ENCODE data around the gene HES7. TPM values are rescaled to one million over a fixed set of nuclear protein-coding genes. Genes with fewer than 3 reads are reported as not detected.

HES7 gene
- total and polyA plus RNA-seq, 4 donors: not detected

DNA sequence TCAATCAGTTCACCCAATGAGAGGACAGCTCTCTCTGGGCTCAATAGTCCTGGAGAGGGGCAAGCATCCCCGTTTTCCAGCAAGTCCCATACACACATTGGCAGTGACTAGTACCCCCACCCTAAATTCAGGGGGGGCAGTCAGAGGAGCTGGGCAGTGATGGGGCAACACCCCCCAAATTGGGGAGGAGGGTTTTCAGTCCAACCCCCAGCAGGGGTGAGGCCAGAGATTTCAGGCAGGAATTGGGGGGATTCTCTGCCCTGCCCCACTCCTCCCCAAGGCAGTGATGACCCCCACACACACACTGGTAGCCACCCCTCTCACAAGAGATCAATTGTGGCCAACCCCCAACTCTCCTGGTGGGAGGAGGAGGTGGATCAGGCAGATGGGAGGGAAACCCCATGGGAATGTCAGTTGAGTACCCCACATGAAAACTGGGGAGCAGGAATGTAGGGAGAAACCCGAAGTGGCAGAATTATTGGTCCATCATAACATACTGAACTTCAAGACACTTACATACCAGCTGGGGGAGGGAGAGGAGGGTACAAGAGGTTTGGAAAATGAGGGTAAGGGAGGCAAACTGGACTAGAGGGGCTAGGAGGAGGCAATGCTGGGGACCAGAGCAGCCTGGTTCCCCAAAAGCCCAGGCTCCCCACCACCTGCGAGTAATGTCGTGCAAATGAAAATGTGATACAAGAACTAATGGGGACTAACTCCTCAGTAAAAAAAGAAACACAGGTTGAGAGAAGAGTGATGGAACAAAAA lies 35.7 kb upstream of the HES7 start (continued):
- TF ChIP-seq, protein P1, sequence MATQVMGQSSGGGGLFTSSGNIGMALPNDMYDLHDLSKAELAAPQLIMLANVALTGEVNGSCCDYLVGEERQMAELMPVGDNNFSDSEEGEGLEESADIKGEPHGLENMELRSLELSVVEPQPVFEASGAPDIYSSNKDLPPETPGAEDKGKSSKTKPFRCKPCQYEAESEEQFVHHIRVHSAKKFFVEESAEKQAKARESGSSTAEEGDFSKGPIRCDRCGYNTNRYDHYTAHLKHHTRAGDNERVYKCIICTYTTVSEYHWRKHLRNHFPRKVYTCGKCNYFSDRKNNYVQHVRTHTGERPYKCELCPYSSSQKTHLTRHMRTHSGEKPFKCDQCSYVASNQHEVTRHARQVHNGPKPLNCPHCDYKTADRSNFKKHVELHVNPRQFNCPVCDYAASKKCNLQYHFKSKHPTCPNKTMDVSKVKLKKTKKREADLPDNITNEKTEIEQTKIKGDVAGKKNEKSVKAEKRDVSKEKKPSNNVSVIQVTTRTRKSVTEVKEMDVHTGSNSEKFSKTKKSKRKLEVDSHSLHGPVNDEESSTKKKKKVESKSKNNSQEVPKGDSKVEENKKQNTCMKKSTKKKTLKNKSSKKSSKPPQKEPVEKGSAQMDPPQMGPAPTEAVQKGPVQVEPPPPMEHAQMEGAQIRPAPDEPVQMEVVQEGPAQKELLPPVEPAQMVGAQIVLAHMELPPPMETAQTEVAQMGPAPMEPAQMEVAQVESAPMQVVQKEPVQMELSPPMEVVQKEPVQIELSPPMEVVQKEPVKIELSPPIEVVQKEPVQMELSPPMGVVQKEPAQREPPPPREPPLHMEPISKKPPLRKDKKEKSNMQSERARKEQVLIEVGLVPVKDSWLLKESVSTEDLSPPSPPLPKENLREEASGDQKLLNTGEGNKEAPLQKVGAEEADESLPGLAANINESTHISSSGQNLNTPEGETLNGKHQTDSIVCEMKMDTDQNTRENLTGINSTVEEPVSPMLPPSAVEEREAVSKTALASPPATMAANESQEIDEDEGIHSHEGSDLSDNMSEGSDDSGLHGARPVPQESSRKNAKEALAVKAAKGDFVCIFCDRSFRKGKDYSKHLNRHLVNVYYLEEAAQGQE (IDR thresholded peaks at IDR 0.05): no peak
- no peak for TF ChIP-seq TAF1 (conservative IDR thresholded peaks at IDR 0.05)
- TF ChIP-seq, protein P2, sequence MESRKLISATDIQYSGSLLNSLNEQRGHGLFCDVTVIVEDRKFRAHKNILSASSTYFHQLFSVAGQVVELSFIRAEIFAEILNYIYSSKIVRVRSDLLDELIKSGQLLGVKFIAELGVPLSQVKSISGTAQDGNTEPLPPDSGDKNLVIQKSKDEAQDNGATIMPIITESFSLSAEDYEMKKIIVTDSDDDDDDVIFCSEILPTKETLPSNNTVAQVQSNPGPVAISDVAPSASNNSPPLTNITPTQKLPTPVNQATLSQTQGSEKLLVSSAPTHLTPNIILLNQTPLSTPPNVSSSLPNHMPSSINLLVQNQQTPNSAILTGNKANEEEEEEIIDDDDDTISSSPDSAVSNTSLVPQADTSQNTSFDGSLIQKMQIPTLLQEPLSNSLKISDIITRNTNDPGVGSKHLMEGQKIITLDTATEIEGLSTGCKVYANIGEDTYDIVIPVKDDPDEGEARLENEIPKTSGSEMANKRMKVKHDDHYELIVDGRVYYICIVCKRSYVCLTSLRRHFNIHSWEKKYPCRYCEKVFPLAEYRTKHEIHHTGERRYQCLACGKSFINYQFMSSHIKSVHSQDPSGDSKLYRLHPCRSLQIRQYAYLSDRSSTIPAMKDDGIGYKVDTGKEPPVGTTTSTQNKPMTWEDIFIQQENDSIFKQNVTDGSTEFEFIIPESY (IDR thresholded peaks at IDR 0.05): no peak
- no peak for TF ChIP-seq RAD21 (IDR thresholded peaks at IDR 0.05)
- TF ChIP-seq HNF4A (conservative IDR thresholded peaks at IDR 0.05): no peak
- no peak for TF ChIP-seq NR2F2 (IDR thresholded peaks at IDR 0.05)
- TF ChIP-seq, protein P3, sequence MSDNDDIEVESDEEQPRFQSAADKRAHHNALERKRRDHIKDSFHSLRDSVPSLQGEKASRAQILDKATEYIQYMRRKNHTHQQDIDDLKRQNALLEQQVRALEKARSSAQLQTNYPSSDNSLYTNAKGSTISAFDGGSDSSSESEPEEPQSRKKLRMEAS (IDR thresholded peaks at IDR 0.05): no peak
- TF ChIP-seq GABPA (IDR thresholded peaks at IDR 0.05 in 1 of 2, conservative IDR thresholded peaks at IDR 0.05 in 1 of 2): no peak

DNA sequence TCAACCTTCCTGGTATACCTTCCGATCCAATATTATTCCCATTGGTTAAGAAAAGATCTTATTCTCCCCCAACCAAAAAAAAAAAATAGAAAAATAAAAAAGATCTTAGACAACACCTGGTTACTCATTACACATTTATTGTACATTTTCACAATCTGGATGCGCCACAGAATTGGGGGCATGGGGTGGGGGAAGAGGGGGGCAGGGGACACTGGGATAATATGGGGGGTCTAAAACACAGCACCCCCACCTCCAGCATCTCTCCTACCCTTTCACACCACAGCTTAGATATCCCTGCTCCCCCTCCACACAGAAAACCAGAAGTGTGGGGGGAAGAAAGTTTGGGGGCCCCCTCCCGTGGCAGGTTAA lies 35.1 kb upstream of the HES7 start:
- H3K9me3 ChIP-seq (ENCODE audit: control insufficient read depth in 4 of 4, low read length in 3 of 4): no peaks in the 10 kb centered on the region
- DNase-seq (ENCODE audit: low spot score): no peak
- H3K9ac ChIP-seq (ENCODE audit: low read depth in 1 of 2, low read length in 2 of 2): no peak overlapping the region
- H3K27me3 ChIP-seq (ENCODE audit: control insufficient read depth in 4 of 4, insufficient read depth in 4 of 4, low read length in 3 of 4): no peaks in the 10 kb centered on the region
- TF ChIP-seq RXRA (IDR thresholded peaks at IDR 0.05) (no peak), EGR1 (IDR thresholded peaks at IDR 0.05; ENCODE audit: low read depth in 2 of 2) (no peak), HNF4A (conservative IDR thresholded peaks at IDR 0.05) (no peak), SP1 (IDR thresholded peaks at IDR 0.05) (no peak), HNF4G (IDR thresholded peaks at IDR 0.05) (no peak), FOXA1 (IDR thresholded peaks at IDR 0.05) (no peak), NR2F2 (IDR thresholded peaks at IDR 0.05) (no peak), GABPA (IDR thresholded peaks at IDR 0.05 in 1 of 2, conservative IDR thresholded peaks at IDR 0.05 in 1 of 2) (no peak), FOXA2 (IDR thresholded peaks at IDR 0.05) (no peak), YY1 (IDR thresholded peaks at IDR 0.05) (no peak), RAD21 (IDR thresholded peaks at IDR 0.05) (no peak)
- TF ChIP-seq, protein P1 (IDR thresholded peaks at IDR 0.05): no peak
- TF ChIP-seq, protein P4, sequence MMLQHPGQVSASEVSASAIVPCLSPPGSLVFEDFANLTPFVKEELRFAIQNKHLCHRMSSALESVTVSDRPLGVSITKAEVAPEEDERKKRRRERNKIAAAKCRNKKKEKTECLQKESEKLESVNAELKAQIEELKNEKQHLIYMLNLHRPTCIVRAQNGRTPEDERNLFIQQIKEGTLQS (IDR thresholded peaks at IDR 0.05): no peak
- TF ChIP-seq, protein P2 (IDR thresholded peaks at IDR 0.05): no peak
- H3K36me3 ChIP-seq (ENCODE audit: control insufficient read depth in 4 of 4, insufficient read depth in 3 of 4, low read depth in 1 of 4, low read length in 3 of 4): peaks cover 2 to 10% (median 6%) of the 10 kb centered on the region in 4 donors
- peaks cover 10 to 56% (median 38%) of the 10 kb centered on the region in 4 donors for H3K4me1 ChIP-seq (ENCODE audit: control insufficient read depth in 4 of 4, insufficient read depth in 4 of 4, low read length in 3 of 4)
- WGBS: 60% methylated on average over 3 of the region's 3 CpGs
- no peak overlapping the region for H3K4me3 ChIP-seq (ENCODE audit: low read depth in 1 of 3, low read length in 3 of 3)
- H3K27ac ChIP-seq (ENCODE audit: low read depth in 1 of 2, low read length in 2 of 2): no peak overlapping the region
